HUES6 (cell line): ENCODE data around the gene MET.
"Not testable (repeated sequence)": the region's sequence is repeated elsewhere in the genome, so short reads cannot be mapped to it uniquely, and the experiment has no call there.

Experiments
- H3K27ac ChIP-seq: 2 replicates; pipeline ENCODE4 v1.7.0; 2013; ENCODE audit warnings: low read depth, mild to moderate bottlenecking, low read length, inconsistent platforms
- H3K27me3 ChIP-seq: 2 replicates; pipeline ENCODE4 v1.6.1; 2013; ENCODE audit warnings: low read length; ENCODE audit not compliant: control insufficient read depth, insufficient read depth
- H3K36me3 ChIP-seq: 2 replicates; pipeline ENCODE4 v1.6.1; 2013; ENCODE audit warnings: low read length; ENCODE audit not compliant: control insufficient read depth, insufficient read depth
- H3K4me1 ChIP-seq: 2 replicates; pipeline ENCODE4 v1.6.1; 2013; ENCODE audit warnings: low read length; ENCODE audit not compliant: control insufficient read depth, insufficient read depth
- H3K4me3 ChIP-seq: 2 replicates; pipeline ENCODE4 v1.5.1; 2013; ENCODE audit warnings: low read depth, low read length
- H3K9ac ChIP-seq: one replicate; pipeline ENCODE4 v1.6.1; 2013; ENCODE audit warnings: mild to moderate bottlenecking, low read length
- H3K9me3 ChIP-seq: 2 replicates; pipeline ENCODE4 v1.6.1; 2013; ENCODE audit warnings: low read depth, low read length; ENCODE audit not compliant: control insufficient read depth, insufficient read depth

The MET gene

GRCh38 chr7:116738378-116738777 lies 66.4 kb downstream of the MET start:
- Histone ChIP-seq H3K4me3 (no peak overlapping the region), H3K9me3 (no peaks in the 10 kb centered on the region), H3K4me1 (peaks cover 24% of the 10 kb centered on the region; the same call in 1 of the 2 replicates), H3K27me3 (no peaks in the 10 kb centered on the region), H3K27ac (no peak overlapping the region), H3K36me3 (peaks cover 3% of the 10 kb centered on the region; the same call in 1 of the 2 replicates), H3K9ac (no peak overlapping the region)

GRCh38 chr7:116739307-116739706 lies 67.3 kb downstream of the MET start:
- Histone ChIP-seq H3K9me3 (no peaks in the 10 kb centered on the region), H3K27me3 (no peaks in the 10 kb centered on the region), H3K36me3 (peaks cover 3% of the 10 kb centered on the region; the same call in 1 of the 2 replicates), H3K4me1 (peaks cover 24% of the 10 kb centered on the region; the same call in 1 of the 2 replicates), H3K4me3 (no peak overlapping the region), H3K27ac (no peak overlapping the region), H3K9ac (no peak overlapping the region)

GRCh38 chr7:116740231-116740630 lies 68.2 kb downstream of the MET start:
- Histone ChIP-seq H3K36me3 (peaks cover 3% of the 10 kb centered on the region; the same call in 1 of the 2 replicates), H3K27ac (no peak overlapping the region), H3K4me3 (no peak overlapping the region), H3K4me1 (peaks cover 24% of the 10 kb centered on the region; the same call in 1 of the 2 replicates), H3K9me3 (no peaks in the 10 kb centered on the region), H3K9ac (no peak overlapping the region), H3K27me3 (no peaks in the 10 kb centered on the region)

- Histone ChIP-seq H3K9me3 (no peaks in the 10 kb centered on the region), H3K4me1 (peaks cover 24% of the 10 kb centered on the region; the same call in 1 of the 2 replicates), H3K4me3 (no peak overlapping the region), H3K27me3 (no peaks in the 10 kb centered on the region), H3K9ac (no peak overlapping the region), H3K27ac (no peak overlapping the region), H3K36me3 (peaks cover 3% of the 10 kb centered on the region; the same call in 1 of the 2 replicates)
Measured at GRCh38 chr7:116740755-116741462, 68.9 kb downstream of the MET start.

GRCh38 chr7:116741625-116742316 lies 69.8 kb downstream of the MET start:
- Histone ChIP-seq H3K9ac (no peak overlapping the region), H3K9me3 (no peaks in the 10 kb centered on the region), H3K27me3 (no peaks in the 10 kb centered on the region), H3K27ac (no peak overlapping the region), H3K4me3 (no peak overlapping the region), H3K4me1 (peaks cover 18% of the 10 kb centered on the region; the same call in 1 of the 2 replicates), H3K36me3 (peaks cover 3% of the 10 kb centered on the region; the same call in 1 of the 2 replicates)

GRCh38 chr7:116742641-116743040 lies 70.6 kb downstream of the MET start:
- no peaks in the 10 kb centered on the region for H3K27me3 ChIP-seq
- H3K36me3 ChIP-seq = peaks cover 3% of the 10 kb centered on the region; the same call in 1 of the 2 replicates
- H3K27ac ChIP-seq = no peak overlapping the region
- peaks cover 2% of the 10 kb centered on the region; the same call in 1 of the 2 replicates for H3K9me3 ChIP-seq
- no peak overlapping the region for H3K4me3 ChIP-seq
- H3K9ac ChIP-seq = no peak overlapping the region
- peaks cover 12% of the 10 kb centered on the region; the same call in 1 of the 2 replicates for H3K4me1 ChIP-seq

GRCh38 chr7:116743835-116744234 lies 71.8 kb downstream of the MET start:
- not testable (repeated sequence) for H3K27me3 ChIP-seq, H3K4me1 ChIP-seq, H3K4me3 ChIP-seq, H3K27ac ChIP-seq, H3K36me3 ChIP-seq, H3K9ac ChIP-seq, H3K9me3 ChIP-seq

- H3K4me1 ChIP-seq, H3K9ac ChIP-seq, H3K36me3 ChIP-seq, H3K27ac ChIP-seq, H3K27me3 ChIP-seq, H3K9me3 ChIP-seq, H3K4me3 ChIP-seq: not testable (repeated sequence)
Measured at GRCh38 chr7:116746388-116746787, 74.4 kb downstream of the MET start.

GRCh38 chr7:116751070-116751469 lies 79.1 kb downstream of the MET start:
- not testable (repeated sequence) for H3K36me3 ChIP-seq, H3K27me3 ChIP-seq, H3K9ac ChIP-seq, H3K27ac ChIP-seq, H3K4me3 ChIP-seq, H3K9me3 ChIP-seq, H3K4me1 ChIP-seq

- Histone ChIP-seq H3K4me1 (no peaks in the 10 kb centered on the region), H3K9me3 (peaks cover 3% of the 10 kb centered on the region; the same call in 1 of the 2 replicates), H3K36me3 (no peaks in the 10 kb centered on the region), H3K27ac (no peak overlapping the region), H3K27me3 (no peaks in the 10 kb centered on the region), H3K9ac (no peak overlapping the region), H3K4me3 (no peak overlapping the region)
Measured at GRCh38 chr7:116752305-116753074, 80.5 kb downstream of the MET start.

- H3K27ac ChIP-seq = no peak overlapping the region
Measured at GRCh38 chr7:116753130-116753529, 81.1 kb downstream of the MET start.

More at GRCh38 chr7:116753130-116753529, 81.1 kb downstream of the MET start:
- Histone ChIP-seq H3K36me3 (no peaks in the 10 kb centered on the region), H3K4me3 (no peak overlapping the region), H3K9me3 (no peaks in the 10 kb centered on the region), H3K27me3 (no peaks in the 10 kb centered on the region), H3K9ac (no peak overlapping the region), H3K4me1 (no peaks in the 10 kb centered on the region)
